Neutrophil (primary cell): Measurements from ENCODE around the gene ZBTB38.

Experiments used
- H3K27ac ChIP-seq: fragments of 200-600 bp; sonication (generic); 2 replicates; pipeline ENCODE4 v1.5.1; 2016; ENCODE audit warnings: mild to moderate bottlenecking, moderate library complexity
- H3K27me3 ChIP-seq: fragments of 200-600 bp; sonication (generic); 2 replicates; pipeline ENCODE4 v1.6.0; 2016; ENCODE audit warnings: mild to moderate bottlenecking
- H3K36me3 ChIP-seq: fragments of 200-600 bp; sonication (generic); 2 replicates; pipeline ENCODE4 v1.5.1; 2017
- H3K4me1 ChIP-seq, 2 experiments: fragments of 200-600 bp in 1 of 2; sonication (generic) in 1 of 2; 1 replicate in 1 of 2; 2 replicates in 1 of 2; pipeline versions ENCODE4 v1.5.1 to v1.6.1; 2013 to 2016; ENCODE audit warnings: low read depth in 1 of 2, low read length in 1 of 2, mild to moderate bottlenecking in 1 of 2, moderate library complexity in 1 of 2; ENCODE audit not compliant: control insufficient read depth in 1 of 2, insufficient read depth in 1 of 2
- H3K4me3 ChIP-seq, 2 experiments: fragments of 200-600 bp in 1 of 2; sonication (generic) in 1 of 2; 1 replicate in 1 of 2; 2 replicates in 1 of 2; pipeline ENCODE4 v1.5.1; 2013 to 2016; ENCODE audit warnings: low read depth in 1 of 2, low read length in 1 of 2, mild to moderate bottlenecking in 1 of 2, moderate library complexity in 1 of 2
- H3K9me3 ChIP-seq: fragments of 200-600 bp; sonication (generic); 2 replicates; pipeline ENCODE4 v1.5.1; 2016
- CTCF ChIP-seq: fragments of 200-600 bp; sonication (generic); IDR thresholded peaks from 2 replicates; pipeline ENCODE4 v1.5.1; 2016; ENCODE audit warnings: antibody characterized with exemption

Gene ZBTB38

DNA sequence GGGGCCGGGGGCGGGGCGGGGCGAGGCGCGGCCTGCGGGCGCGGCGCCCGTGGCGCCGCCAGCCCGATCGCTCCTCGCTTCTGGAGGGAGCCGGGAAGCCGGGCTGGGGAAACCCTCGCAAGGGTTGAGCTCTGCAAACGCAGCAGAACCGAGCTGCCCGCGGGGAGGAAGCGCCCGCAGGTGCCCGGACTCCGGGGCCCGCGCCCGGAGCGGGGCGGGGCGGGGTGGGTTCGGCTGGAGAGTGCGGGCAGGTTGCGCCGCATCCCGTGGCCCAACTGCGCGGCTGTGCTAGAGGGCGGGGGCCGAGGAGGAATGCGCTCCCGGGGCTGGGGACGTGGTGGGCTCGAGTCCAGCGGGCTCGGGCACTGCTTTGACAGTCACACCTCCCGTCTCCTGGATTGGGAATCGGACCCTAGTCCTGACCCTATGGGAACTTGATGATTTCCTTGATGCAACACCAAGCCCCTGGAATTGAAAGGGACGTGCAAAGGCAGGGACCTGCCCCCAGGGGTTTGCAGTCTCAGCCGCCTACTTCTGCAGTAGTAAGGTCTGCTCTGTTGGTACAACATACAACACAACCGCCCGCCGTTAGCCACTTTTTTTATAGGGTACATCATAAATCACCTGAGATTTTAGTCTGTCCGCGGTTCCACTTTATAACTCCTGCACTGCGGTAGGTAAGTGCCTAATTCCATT is 34.3 kb downstream of the ZBTB38 start:
- Histone ChIP-seq H3K36me3 (peaks cover 25% of the 10 kb centered on the region), H3K4me1 (peaks cover 18 to 32% of the 10 kb centered on the region in 2 experiments), H3K9me3 (no peaks in the 10 kb centered on the region), H3K4me3 (peak overlapping the region; percentile 65 to 85), H3K27me3 (no peaks in the 10 kb centered on the region), H3K27ac (peak overlapping the region; percentile 83)
- no peak for TF ChIP-seq CTCF

GRCh38 chr3:141403576-141403975 is 35.3 kb downstream of the ZBTB38 start:
- H3K36me3 ChIP-seq, result peaks cover 26% of the 10 kb centered on the region
- no peaks in the 10 kb centered on the region for H3K27me3 ChIP-seq
- no peak overlapping the region for H3K27ac ChIP-seq
- peak overlapping the region in 1 of 2 experiments; percentile 85 for H3K4me3 ChIP-seq
- TF ChIP-seq CTCF, result no peak
- peaks cover 23 to 39% of the 10 kb centered on the region in 2 experiments for H3K4me1 ChIP-seq
- H3K9me3 ChIP-seq, result no peaks in the 10 kb centered on the region

DNA sequence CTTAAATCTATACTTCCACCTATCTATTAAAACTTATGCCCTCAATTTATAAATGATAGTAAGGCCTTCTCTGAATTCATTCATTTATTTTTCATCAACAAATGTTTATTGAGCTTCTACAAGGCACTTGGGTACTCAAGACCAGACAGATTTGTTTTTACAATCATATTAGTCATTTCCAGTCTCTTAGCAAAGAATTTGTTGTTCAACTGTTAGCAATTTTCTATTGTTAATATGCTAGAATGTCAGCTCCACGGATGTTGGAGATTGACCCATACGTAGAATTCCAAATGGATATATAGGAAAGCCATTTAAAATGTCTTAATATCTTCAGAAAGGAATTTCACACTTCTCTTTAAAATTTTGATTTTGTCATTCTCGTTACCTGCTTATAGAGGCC is 36.7 kb downstream of the ZBTB38 start:
- H3K4me1 ChIP-seq, result peaks cover 34 to 52% of the 10 kb centered on the region in 2 experiments
- H3K36me3 ChIP-seq, result peaks cover 26% of the 10 kb centered on the region
- H3K9me3 ChIP-seq, result no peaks in the 10 kb centered on the region
- TF ChIP-seq CTCF, result no peak
- no peaks in the 10 kb centered on the region for H3K27me3 ChIP-seq
- no peak overlapping the region for H3K4me3 ChIP-seq
- H3K27ac ChIP-seq, result no peak overlapping the region

DNA sequence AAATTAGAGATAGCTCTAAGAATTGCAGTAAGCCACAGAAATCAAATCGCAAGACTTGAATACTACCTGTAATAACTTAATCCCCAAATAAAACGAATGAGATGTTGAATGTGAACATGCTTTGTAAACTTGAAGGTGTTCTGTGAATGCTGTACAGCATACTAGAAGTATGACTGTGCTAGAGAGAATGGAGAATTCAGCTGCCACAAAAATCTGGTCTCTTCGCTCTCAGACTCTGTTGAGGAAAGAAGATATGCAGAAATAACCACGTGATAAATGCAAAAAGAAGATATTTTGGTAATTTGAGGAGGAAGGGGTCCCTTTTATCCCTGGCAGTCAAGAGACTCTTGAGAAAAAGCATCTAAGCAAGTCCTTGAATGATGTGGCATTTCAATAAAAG is 37.3 kb downstream of the ZBTB38 start:
- Histone ChIP-seq H3K36me3 (peaks cover 26% of the 10 kb centered on the region), H3K4me1 (peaks cover 35 to 52% of the 10 kb centered on the region in 2 experiments), H3K27me3 (no peaks in the 10 kb centered on the region), H3K4me3 (no peak overlapping the region), H3K9me3 (no peaks in the 10 kb centered on the region), H3K27ac (no peak overlapping the region)
- TF ChIP-seq CTCF, result no peak

DNA sequence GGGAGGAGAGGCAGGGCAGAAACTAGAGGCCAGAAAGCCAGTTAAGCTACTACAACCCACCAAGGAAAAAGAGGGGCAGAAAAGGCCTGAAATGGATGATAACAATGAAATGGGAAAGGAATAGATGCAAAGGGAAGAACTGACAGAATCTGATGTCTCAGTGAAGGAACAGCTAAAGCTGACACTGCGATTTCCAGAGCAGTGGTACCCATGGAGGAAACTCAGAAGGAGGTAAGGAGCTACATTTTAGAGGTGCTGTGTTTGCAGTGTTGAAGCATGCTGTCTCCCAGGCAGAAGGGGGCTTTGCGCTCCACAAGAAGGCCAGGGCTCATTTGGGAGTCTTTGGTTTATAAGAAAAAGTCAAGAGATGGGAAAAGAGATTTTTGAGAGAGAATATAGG is 38.0 kb downstream of the ZBTB38 start:
- H3K4me3 ChIP-seq, result no peak overlapping the region
- no peak overlapping the region for H3K27ac ChIP-seq
- H3K4me1 ChIP-seq, result peaks cover 42 to 54% of the 10 kb centered on the region in 2 experiments
- peaks cover 26% of the 10 kb centered on the region for H3K36me3 ChIP-seq
- no peaks in the 10 kb centered on the region for H3K27me3 ChIP-seq
- no peak for TF ChIP-seq CTCF
- no peaks in the 10 kb centered on the region for H3K9me3 ChIP-seq
